ENCODE data around the gene TSPEAR.

Gene TSPEAR

DNA sequence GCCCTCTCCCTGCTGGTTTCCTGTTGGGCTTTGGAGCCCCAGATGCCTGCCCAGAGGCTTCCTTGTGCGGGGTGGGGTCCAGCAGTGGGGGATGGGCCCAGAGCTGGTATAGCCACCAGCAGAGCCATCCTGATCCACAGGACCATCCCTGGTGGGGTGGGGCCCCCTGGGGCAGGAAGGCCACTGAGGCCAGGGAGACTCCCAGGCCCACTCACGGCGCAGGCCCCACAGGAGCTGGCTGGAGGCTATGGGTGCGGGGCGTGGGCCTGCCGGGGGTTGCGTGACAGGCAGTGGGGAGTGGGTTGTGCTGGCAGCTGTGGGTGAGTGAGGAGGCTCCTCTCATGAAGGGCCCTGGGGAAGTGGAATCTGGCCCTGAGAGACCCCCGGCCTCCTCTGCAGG is 250.4 kb downstream of the TSPEAR start:
- peaks cover 23 to 47% (median 34%) of the 10 kb centered on the region in 10 experiments for H3K4me1 ChIP-seq
- no peaks in the 10 kb centered on the region for H3K27me3 ChIP-seq
- H3K9me3 ChIP-seq (replicated peaks in 1 of 11) = no peaks in the 10 kb centered on the region
- H3K4me3 ChIP-seq = no peak overlapping the region
- H3K4me2 ChIP-seq = peak overlapping the region in 1 of 11 experiments; percentile 59; a peak in 2 of 22 replicates
- no peak for TF ChIP-seq Cebpa-rat (IDR thresholded peaks at IDR 0.05)
- H3K36me3 ChIP-seq = peaks cover 0 to 11% (median 0%) of the 10 kb centered on the region in 11 experiments; a peak in 3 of 22 replicates
- H3K27ac ChIP-seq = no peak overlapping the region
- H3K9ac ChIP-seq = 0 out of 22 replicates have a peak overlapping the region, but pooled peaks of 2 of the 11 experiments have one; percentile 4 to 33
- peaks cover 0 to 29% (median 0%) of the 10 kb centered on the region in 11 experiments; a peak in 6 of 22 replicates for H4K20me1 ChIP-seq

DNA sequence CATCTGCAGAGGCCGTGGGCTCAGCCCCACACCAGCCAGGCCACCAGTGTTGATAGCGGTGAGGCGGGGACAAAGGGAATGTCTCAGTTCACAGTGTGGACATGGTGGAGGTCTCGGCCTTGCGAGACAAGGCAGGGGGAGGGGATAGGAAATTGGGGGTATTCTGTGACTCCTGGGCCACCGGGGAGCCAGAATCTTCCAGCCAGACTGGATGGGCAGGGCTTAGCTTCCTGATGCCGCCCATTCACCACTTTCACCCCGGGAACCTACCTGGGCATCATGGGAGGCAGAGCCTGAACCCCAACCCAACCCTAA is 251.0 kb downstream of the TSPEAR start:
- Histone ChIP-seq H3K9me3 (replicated peaks in 1 of 11) (no peaks in the 10 kb centered on the region), H3K4me2 (peak overlapping the region in 6 of 11 experiments; percentile 59 to 72 (median 66); a peak in 10 of 22 replicates), H3K27ac (no peak overlapping the region), H3K4me1 (peaks cover 26 to 50% (median 37%) of the 10 kb centered on the region in 10 experiments), H3K4me3 (no peak overlapping the region), H3K27me3 (no peaks in the 10 kb centered on the region), H4K20me1 (peaks cover 0 to 31% (median 0%) of the 10 kb centered on the region in 11 experiments; a peak in 6 of 22 replicates), H3K36me3 (peaks cover 0 to 11% (median 0%) of the 10 kb centered on the region in 11 experiments; a peak in 3 of 22 replicates), H3K9ac (no peak overlapping the region)
- no peak for TF ChIP-seq Cebpa-rat (IDR thresholded peaks at IDR 0.05)

DNA sequence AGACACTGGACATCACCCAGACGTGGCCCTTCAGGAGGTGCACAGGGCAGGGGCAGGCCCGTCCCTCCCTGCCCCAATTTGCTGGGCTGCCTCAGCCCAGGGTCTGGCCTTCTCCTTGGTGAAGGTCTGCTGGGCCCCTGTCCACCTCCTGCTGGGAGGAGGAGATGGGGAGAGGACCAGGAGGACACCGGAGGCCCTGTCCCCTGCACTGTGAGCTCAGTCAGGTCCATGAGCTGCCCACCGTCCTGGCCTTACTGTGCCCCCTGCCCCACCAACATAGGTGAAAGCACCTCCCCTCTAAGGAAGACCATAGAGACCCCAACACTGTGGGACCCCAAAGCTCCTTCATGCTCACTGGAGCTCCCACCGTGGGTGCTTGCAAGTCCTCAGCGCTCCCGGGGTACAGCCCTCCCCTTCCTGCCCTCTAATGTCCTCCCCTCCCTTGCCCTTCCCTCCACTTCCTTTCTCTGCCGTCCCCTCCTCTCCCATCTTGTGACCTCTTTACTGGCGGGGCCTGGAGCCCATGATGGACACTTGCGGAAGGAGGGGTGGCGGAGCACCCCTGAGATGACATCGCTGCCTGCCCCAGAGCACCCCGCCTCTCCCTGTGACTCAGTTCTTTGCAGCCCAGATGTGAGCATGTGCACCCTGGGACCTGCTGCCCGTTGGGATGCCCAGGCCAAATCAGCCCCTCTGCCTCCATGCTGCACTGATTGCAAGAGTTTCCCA is 251.5 kb downstream of the TSPEAR start:
- peaks cover 0 to 11% (median 0%) of the 10 kb centered on the region in 11 experiments; a peak in 3 of 22 replicates for H3K36me3 ChIP-seq
- H3K4me2 ChIP-seq = peak overlapping the region; percentile 51 to 72 (median 60); a peak in 19 of 22 replicates
- 0 out of 22 replicates have a peak overlapping the region, but pooled peaks of 3 of the 11 experiments have one; percentile 20 to 24 (median 21) for H3K9ac ChIP-seq
- TF ChIP-seq Cebpa-rat (IDR thresholded peaks at IDR 0.05) = no peak
- H3K27me3 ChIP-seq = no peaks in the 10 kb centered on the region
- peaks cover 0 to under 1% (median 0%) of the 10 kb centered on the region in 11 experiments; a peak in 2 of 22 replicates for H3K9me3 ChIP-seq (replicated peaks in 1 of 11)
- H3K4me1 ChIP-seq = peaks cover 26 to 50% (median 37%) of the 10 kb centered on the region in 10 experiments
- H3K27ac ChIP-seq = peak overlapping the region in 2 of 11 experiments; percentile 9 to 29; a peak in 1 of 22 replicates
- no peak overlapping the region for H3K4me3 ChIP-seq
- H4K20me1 ChIP-seq = peaks cover 0 to 31% (median 0%) of the 10 kb centered on the region in 11 experiments; a peak in 6 of 22 replicates

DNA sequence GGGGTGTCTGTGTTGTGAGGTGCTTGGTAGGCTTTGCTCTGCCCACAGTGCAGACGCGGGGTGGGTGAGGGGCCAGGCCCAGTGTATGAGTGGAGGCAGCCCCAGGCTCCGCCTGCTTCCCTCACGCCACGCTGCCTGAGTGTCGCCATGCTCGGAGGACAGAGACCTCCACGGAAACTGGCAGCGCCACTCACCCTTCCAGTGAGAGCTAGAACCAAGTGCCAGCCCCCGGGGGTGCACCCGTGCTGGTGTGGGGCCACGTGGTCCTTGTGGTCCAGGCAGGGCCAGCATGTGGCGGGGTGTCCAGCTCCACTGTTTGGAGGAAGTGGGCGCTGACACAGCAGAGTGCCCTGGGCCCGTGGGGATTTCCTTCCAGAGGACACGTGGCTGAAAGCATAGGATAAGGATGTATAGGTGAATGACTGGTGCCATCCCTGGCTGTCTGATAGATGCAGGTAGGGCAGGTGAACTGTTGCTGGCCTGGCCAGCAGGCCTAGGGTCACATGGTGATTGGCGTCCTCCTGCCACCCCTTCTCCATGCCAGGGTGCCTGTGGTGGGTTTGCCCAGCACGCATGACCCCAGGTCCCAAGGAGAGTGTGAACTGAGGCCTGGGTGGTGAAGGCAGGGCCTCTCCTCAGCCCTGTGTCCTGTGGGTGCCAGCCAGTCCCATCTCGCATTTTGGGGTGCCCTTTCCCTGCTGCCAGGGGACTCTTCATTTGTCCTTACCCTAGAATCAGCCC is 252.2 kb downstream of the TSPEAR start:
- H3K4me1 ChIP-seq = peaks cover 26 to 50% (median 37%) of the 10 kb centered on the region in 10 experiments
- peak overlapping the region; percentile 51 to 72 (median 60) for H3K4me2 ChIP-seq
- no peak for TF ChIP-seq Cebpa-rat (IDR thresholded peaks at IDR 0.05)
- H3K9me3 ChIP-seq (replicated peaks in 1 of 11) = peaks cover 3 to 7% (median 7%) of the 10 kb centered on the region in 11 experiments; a peak in 21 of 22 replicates
- peaks cover 0 to 11% (median 0%) of the 10 kb centered on the region in 11 experiments; a peak in 3 of 22 replicates for H3K36me3 ChIP-seq
- peak overlapping the region in 2 of 11 experiments; percentile 9 to 29; a peak in 2 of 22 replicates for H3K27ac ChIP-seq
- no peak overlapping the region for H3K4me3 ChIP-seq
- H3K9ac ChIP-seq = peak overlapping the region in 3 of 11 experiments; percentile 20 to 24 (median 21); a peak in 1 of 22 replicates
- peaks cover 0 to 31% (median 0%) of the 10 kb centered on the region in 11 experiments; a peak in 6 of 22 replicates for H4K20me1 ChIP-seq
- peaks cover 0 to 4% (median 0%) of the 10 kb centered on the region in 11 experiments; a peak in 1 of 22 replicates for H3K27me3 ChIP-seq

DNA sequence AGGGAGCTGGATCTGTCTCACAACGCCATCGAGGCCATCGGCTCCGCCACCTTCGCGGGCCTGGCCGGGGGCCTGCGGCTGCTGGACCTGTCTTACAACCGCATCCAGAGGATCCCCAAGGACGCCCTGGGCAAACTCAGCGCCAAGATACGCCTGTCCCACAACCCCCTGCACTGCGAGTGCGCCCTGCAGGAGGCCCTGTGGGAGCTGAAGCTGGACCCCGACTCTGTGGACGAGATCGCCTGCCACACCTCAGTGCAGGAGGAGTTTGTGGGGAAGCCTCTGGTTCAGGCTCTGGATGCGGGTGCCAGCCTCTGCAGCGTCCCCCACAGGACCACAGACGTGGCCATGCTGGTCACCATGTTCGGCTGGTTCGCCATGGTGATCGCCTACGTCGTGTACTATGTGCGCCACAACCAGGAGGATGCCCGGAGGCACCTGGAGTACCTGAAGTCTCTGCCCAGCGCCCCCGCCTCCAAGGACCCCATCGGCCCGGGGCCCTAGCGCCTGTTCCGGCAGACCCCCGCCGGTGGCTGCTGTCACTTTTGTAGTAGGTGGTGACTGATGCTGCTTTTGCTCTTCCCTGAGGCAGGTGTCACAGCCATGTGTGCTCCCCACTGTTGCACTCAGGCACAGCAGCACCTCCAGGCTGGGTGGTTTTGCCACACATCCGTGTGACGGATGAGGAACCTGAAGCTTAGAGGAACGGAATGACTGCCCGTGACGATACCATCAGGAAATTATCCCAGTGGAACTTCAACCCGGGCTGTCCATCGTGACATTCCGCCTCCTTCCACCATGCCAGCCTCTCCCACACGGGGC is 254.2 kb downstream of the TSPEAR start:
- no peak overlapping the region for H3K27ac ChIP-seq
- peaks cover 0 to 31% (median 0%) of the 10 kb centered on the region in 11 experiments; a peak in 6 of 22 replicates for H4K20me1 ChIP-seq
- H3K27me3 ChIP-seq = peaks cover 0 to 5% (median 0%) of the 10 kb centered on the region in 11 experiments; a peak in 1 of 22 replicates
- no peak for TF ChIP-seq Cebpa-rat (IDR thresholded peaks at IDR 0.05)
- H3K36me3 ChIP-seq = peaks cover 0 to 11% (median 0%) of the 10 kb centered on the region in 11 experiments; a peak in 3 of 22 replicates
- peak overlapping the region in 9 of 11 experiments; percentile 84 to 98 (median 93); a peak in 18 of 22 replicates for H3K4me2 ChIP-seq
- H3K9me3 ChIP-seq (replicated peaks in 1 of 11) = peaks cover 16 to 27% (median 21%) of the 10 kb centered on the region in 11 experiments
- peaks cover 26 to 50% (median 37%) of the 10 kb centered on the region in 10 experiments for H3K4me1 ChIP-seq
- peak overlapping the region in 3 of 11 experiments; percentile 18 to 80 (median 77); a peak in 4 of 22 replicates for H3K9ac ChIP-seq
- H3K4me3 ChIP-seq = no peak overlapping the region

DNA sequence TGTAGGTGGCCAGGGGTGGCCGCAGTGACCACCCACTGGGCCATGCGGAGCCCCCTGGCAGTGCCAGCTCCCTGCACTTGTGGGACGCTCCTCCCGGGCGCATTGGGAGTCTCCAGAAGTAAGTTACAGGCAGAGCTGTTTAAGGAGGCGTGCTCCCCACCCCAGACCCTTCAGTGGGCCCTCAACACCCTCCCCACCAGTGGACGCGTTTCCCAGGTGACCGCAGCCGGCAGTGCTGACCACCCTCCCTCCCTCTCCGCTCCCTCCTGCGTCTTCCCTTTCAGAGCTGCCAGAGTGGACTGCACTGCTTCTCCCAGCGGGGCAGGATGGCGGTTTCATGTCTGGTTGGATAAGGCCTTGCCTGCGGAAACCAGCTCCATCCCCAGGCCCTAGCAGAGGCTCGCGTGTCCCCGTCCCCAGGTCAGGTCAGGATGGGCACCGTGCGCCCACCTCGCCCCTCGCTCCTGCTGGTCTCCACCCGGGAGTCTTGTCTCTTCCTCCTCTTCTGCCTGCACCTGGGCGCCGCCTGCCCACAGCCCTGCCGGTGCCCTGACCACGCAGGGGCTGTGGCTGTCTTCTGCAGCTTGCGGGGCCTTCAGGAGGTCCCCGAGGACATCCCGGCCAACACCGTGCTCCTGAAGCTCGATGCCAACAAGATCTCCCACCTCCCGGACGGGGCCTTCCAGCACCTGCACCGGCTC is 255.0 kb downstream of the TSPEAR start:
- Histone ChIP-seq H3K9me3 (replicated peaks in 1 of 11) (peaks cover 19 to 29% (median 25%) of the 10 kb centered on the region in 11 experiments), H3K27ac (peak overlapping the region in 10 of 11 experiments; percentile 44 to 62 (median 59); a peak in 18 of 22 replicates), H3K4me1 (peaks cover 26 to 50% (median 37%) of the 10 kb centered on the region in 10 experiments), H3K9ac (peak overlapping the region; percentile 63 to 80 (median 75)), H3K4me2 (peak overlapping the region; percentile 84 to 98 (median 93)), H3K36me3 (peaks cover 0 to 11% (median 0%) of the 10 kb centered on the region in 11 experiments; a peak in 3 of 22 replicates), H3K27me3 (peaks cover 0 to 5% (median 0%) of the 10 kb centered on the region in 11 experiments; a peak in 1 of 22 replicates), H4K20me1 (peaks cover 0 to 25% (median 0%) of the 10 kb centered on the region in 11 experiments; a peak in 5 of 22 replicates), H3K4me3 (peak overlapping the region; percentile 64 to 76 (median 70))
- TF ChIP-seq Cebpa-rat (IDR thresholded peaks at IDR 0.05) = no peak

DNA sequence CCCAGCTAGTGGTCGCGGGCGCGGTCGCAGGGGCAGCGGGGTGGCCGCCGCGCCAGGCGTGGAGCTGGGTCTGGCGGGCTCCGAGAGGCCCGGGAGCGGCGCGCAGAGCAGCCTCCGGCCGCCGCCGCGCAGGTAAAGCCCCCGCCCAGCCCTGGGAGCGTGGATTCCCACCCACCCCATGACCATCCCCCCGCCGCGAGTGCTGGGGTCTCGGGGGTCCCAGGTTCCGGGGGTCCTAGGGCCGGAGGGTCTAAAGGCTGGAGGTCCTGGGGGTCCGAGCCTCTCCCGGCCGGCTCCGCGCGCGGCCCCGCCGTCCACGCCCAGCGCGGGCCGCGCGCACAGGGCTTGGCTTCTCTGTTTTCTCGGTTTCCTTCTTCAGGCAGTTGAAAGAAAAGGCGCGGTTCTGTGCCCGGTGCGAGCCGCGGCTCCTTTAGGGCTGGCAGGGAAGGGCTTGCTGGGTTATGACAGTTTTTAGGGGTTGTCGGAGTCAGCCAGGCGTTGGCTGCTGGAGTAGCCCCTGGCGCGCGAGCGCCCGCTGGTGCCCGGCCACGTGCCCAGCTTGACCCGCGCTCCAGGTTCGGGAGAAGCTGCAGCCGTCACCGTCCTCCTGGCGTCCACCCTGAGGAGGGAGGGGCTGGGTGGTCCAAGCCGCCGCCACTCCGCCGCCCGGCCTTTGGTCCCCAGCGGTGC is 255.7 kb downstream of the TSPEAR start:
- Histone ChIP-seq H3K4me3 (peak overlapping the region; percentile 64 to 76 (median 70)), H3K9me3 (replicated peaks in 1 of 11) (peaks cover 19 to 29% (median 25%) of the 10 kb centered on the region in 11 experiments), H3K4me2 (peak overlapping the region; percentile 84 to 98 (median 93)), H3K27ac (peak overlapping the region in 10 of 11 experiments; percentile 44 to 62 (median 59); a peak in 21 of 22 replicates), H3K27me3 (peaks cover 0 to 5% (median 0%) of the 10 kb centered on the region in 11 experiments; a peak in 1 of 22 replicates), H4K20me1 (peaks cover 0 to 25% (median 0%) of the 10 kb centered on the region in 11 experiments; a peak in 4 of 22 replicates), H3K36me3 (peaks cover 0 to 11% (median 0%) of the 10 kb centered on the region in 11 experiments; a peak in 3 of 22 replicates), H3K4me1 (peaks cover 26 to 46% (median 35%) of the 10 kb centered on the region in 10 experiments), H3K9ac (peak overlapping the region; percentile 63 to 80 (median 75))
- TF ChIP-seq Cebpa-rat (IDR thresholded peaks at IDR 0.05) = no peak

All from BLaER1 treated with 17β-estradiol and CSF1 and Interleukin-3, amounts not matched to agents 10 nM and 100 nM (cell line).